HEK293 (cell line): Measurements from ENCODE around the gene CARD11.

ENCODE experiments used
- CTCF ChIA-PET: fragments of 350-600 bp; formaldehyde crosslinking; extraction: SDS; loops from one replicate; lab custom pipeline; 2021; ENCODE audit warnings: antibody characterized with exemption; lab: Yijun Ruan, JAX
- POLR2A ChIA-PET: fragments of 300-600 bp; formaldehyde crosslinking; extraction: SDS; loops from one replicate; lab custom pipeline; 2020; ENCODE audit warnings: antibody characterized with exemption, inconsistent platforms; lab: Yijun Ruan, JAX
- H3K27ac ChIP-seq: fragments of 200-500 bp; sonication (Bioruptor generic); 2 replicates; pipeline ENCODE4 v1.5.1; 2014; ENCODE audit warnings: low read depth, low read length, control low read depth, inconsistent platforms; ENCODE audit errors: extremely low read depth
- H3K36me3 ChIP-seq, 2 experiments: fragments of 200-500 bp in 1 of 2; sonication (Bioruptor generic) in 1 of 2; 1 replicate in 1 of 2; 2 replicates in 1 of 2; pipeline ENCODE4 v1.5.1; 2014 to 2017; ENCODE audit warnings: inconsistent platforms in 2 of 2, low read length in 2 of 2; ENCODE audit not compliant: control insufficient read depth in 2 of 2, insufficient read depth in 1 of 2
- H3K4me1 ChIP-seq: fragments of 200-500 bp; sonication (Bioruptor generic); 2 replicates; pipeline ENCODE4 v1.5.1; 2014; ENCODE audit warnings: mild to moderate bottlenecking, low read length, inconsistent platforms; ENCODE audit not compliant: control insufficient read depth, insufficient read depth
- H3K4me3 ChIP-seq: 2 replicates; pipeline ENCODE4 v1.5.1; 2011; ENCODE audit warnings: low read depth, mild to moderate bottlenecking, control low read depth, low read length, moderate library complexity
- H3K9me3 ChIP-seq: fragments of 200-500 bp; sonication (Bioruptor generic); 2 replicates; pipeline ENCODE4 v1.5.1; 2014; ENCODE audit warnings: low read depth, low read length, inconsistent platforms; ENCODE audit not compliant: control insufficient read depth, insufficient read depth
- GFI1B ChIP-seq: fragments of 450-650 bp; formaldehyde crosslinking; IDR thresholded peaks from 2 replicates; pipeline ENCODE4 v1.5.1; 2016; ENCODE audit warnings: missing biosample characterization, missing genetic modification characterization
- SCRT1 ChIP-seq: fragments of 450-650 bp; formaldehyde crosslinking; IDR thresholded peaks from 2 replicates; pipeline ENCODE4 v1.5.1; 2016; ENCODE audit warnings: missing biosample characterization, missing genetic modification characterization, borderline replicate concordance
- SETDB1 ChIP-seq: IDR thresholded peaks from one replicate; pipeline ENCODE4 v1.6.1; 2017; ENCODE audit warnings: mild to moderate bottlenecking, low read length, moderate library complexity, mixed read lengths; ENCODE audit not compliant: insufficient read length
- TCF7L2 ChIP-seq: IDR thresholded peaks from 2 replicates; pipeline ENCODE4 v1.6.1; 2011; ENCODE audit warnings: low read depth, mild to moderate bottlenecking, inconsistent platforms, low read length, moderate library complexity, borderline replicate concordance
- ZFP3 ChIP-seq: fragments of 450-650 bp; formaldehyde crosslinking; IDR thresholded peaks from 2 replicates; pipeline ENCODE4 v1.5.1; 2016; ENCODE audit warnings: low read depth, missing biosample characterization, missing genetic modification characterization
- ZFP37 ChIP-seq: fragments of 450-650 bp; formaldehyde crosslinking; IDR thresholded peaks from 2 replicates; pipeline ENCODE4 v1.5.1; 2016; ENCODE audit warnings: missing biosample characterization, missing genetic modification characterization
- ZNF138 ChIP-seq: fragments of 450-650 bp; formaldehyde crosslinking; IDR thresholded peaks from 2 replicates; pipeline ENCODE4 v1.5.1; 2016; ENCODE audit warnings: missing biosample characterization, missing genetic modification characterization, borderline replicate concordance
- ZNF23 ChIP-seq: fragments of 450-650 bp; formaldehyde crosslinking; IDR thresholded peaks from 2 replicates; pipeline ENCODE4 v1.5.1; 2016; ENCODE audit warnings: missing biosample characterization, missing genetic modification characterization, borderline replicate concordance
- ZNF48 ChIP-seq: fragments of 450-650 bp; formaldehyde crosslinking; IDR thresholded peaks from 2 replicates; pipeline ENCODE4 v1.5.1; 2016; ENCODE audit warnings: missing biosample characterization, missing genetic modification characterization
- ZNF514 ChIP-seq: fragments of 450-650 bp; formaldehyde crosslinking; IDR thresholded peaks from 2 replicates; pipeline ENCODE4 v1.5.1; 2016; ENCODE audit warnings: missing biosample characterization, missing genetic modification characterization
- ZNF561 ChIP-seq: fragments of 450-650 bp; IDR thresholded peaks from 2 replicates; pipeline ENCODE4 v1.5.1; 2018; ENCODE audit warnings: missing biosample characterization, missing genetic modification characterization, borderline replicate concordance
- ZNF623 ChIP-seq: fragments of 450-650 bp; formaldehyde crosslinking; IDR thresholded peaks from 2 replicates; pipeline ENCODE4 v1.5.1; 2016; ENCODE audit warnings: missing biosample characterization, missing genetic modification characterization
- ZNF777 ChIP-seq: fragments of 450-650 bp; formaldehyde crosslinking; IDR thresholded peaks from 2 replicates; pipeline ENCODE4 v1.5.1; 2017; ENCODE audit warnings: missing biosample characterization, missing genetic modification characterization, borderline replicate concordance
- ZNF830 ChIP-seq: fragments of 450-650 bp; IDR thresholded peaks from 2 replicates; pipeline ENCODE4 v1.5.0; 2018; ENCODE audit warnings: missing biosample characterization, missing genetic modification characterization, low read depth, mild to moderate bottlenecking, moderate library complexity
- ZNF837 ChIP-seq: fragments of 450-650 bp; formaldehyde crosslinking; IDR thresholded peaks from 2 replicates; pipeline ENCODE4 v1.5.1; 2016; ENCODE audit warnings: missing biosample characterization, missing genetic modification characterization
- TF ChIP-seq, protein P1 (sequence below): fragments of 450-650 bp; formaldehyde crosslinking; IDR thresholded peaks from 2 replicates; pipeline ENCODE4 v1.5.1; 2016; ENCODE audit warnings: missing biosample characterization, missing genetic modification characterization
- TF ChIP-seq, protein P2 (sequence below): fragments of 450-650 bp; formaldehyde crosslinking; IDR thresholded peaks from 2 replicates; pipeline ENCODE4; 2016; ENCODE audit warnings: missing biosample characterization, missing genetic modification characterization
- TF ChIP-seq, protein P3 (sequence below): fragments of 450-650 bp; formaldehyde crosslinking; conservative IDR thresholded peaks from 2 replicates; pipeline ENCODE4 v1.5.1; 2016; ENCODE audit warnings: low read depth, missing biosample characterization, missing genetic modification characterization
- TF ChIP-seq, protein P4 (sequence below): fragments of 450-650 bp; formaldehyde crosslinking; IDR thresholded peaks from 2 replicates; pipeline ENCODE4 v1.5.1; 2016; ENCODE audit warnings: missing biosample characterization, missing genetic modification characterization, borderline replicate concordance
- TF ChIP-seq, protein P5 (sequence below): sonication (generic); formaldehyde crosslinking; IDR thresholded peaks from 2 replicates; pipeline ENCODE4 v1.8.1; 2022; ENCODE audit warnings: mild to moderate bottlenecking, moderate library complexity, missing genetic modification reagents

Gene CARD11

DNA sequence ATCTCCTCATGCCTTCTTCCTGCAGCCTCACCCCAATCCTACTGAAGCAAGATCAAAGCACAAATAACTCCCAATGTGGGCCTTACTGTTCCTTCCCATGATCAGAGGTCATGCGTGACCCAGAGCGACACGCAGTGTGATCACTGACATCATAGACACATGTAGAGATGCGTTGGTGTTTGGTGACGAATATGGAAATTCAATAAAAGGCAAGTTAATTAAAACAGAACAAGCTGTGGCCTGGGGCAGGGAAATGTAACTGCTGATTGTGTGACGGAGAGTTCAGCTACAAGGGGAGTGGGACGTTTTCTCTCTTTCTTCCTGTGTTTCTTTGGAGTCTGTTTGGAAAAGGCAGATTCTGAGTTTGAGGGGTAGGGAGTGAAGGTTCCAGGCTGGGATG, 34.8 kb upstream of the CARD11 start (continued):
- TF ChIP-seq, protein P1, sequence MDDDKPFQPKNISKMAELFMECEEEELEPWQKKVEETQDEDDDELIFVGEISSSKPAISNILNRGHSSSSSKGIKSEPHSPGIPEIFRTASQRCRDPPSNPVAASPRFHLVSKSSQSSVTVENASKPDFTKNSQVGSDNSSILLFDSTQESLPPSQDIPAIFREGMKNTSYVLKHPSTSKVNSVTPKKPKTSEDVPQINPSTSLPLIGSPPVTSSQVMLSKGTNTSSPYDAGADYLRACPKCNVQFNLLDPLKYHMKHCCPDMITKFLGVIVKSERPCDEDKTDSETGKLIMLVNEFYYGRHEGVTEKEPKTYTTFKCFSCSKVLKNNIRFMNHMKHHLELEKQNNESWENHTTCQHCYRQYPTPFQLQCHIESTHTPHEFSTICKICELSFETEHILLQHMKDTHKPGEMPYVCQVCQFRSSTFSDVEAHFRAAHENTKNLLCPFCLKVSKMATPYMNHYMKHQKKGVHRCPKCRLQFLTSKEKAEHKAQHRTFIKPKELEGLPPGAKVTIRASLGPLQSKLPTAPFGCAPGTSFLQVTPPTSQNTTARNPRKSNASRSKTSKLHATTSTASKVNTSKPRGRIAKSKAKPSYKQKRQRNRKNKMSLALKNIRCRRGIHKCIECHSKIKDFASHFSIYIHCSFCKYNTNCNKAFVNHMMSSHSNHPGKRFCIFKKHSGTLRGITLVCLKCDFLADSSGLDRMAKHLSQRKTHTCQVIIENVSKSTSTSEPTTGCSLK (tag by site-specific recombination): no peak
- TF ChIP-seq TCF7L2: no peak
- no peak for TF ChIP-seq ZNF837 (tag by site-specific recombination)
- TF ChIP-seq ZNF23 (tag by site-specific recombination): no peak
- TF ChIP-seq ZNF830 (tag by site-specific recombination): no peak
- no peak for TF ChIP-seq GFI1B (tag by site-specific recombination)
- no peak for TF ChIP-seq ZNF514 (tag by site-specific recombination)

DNA sequence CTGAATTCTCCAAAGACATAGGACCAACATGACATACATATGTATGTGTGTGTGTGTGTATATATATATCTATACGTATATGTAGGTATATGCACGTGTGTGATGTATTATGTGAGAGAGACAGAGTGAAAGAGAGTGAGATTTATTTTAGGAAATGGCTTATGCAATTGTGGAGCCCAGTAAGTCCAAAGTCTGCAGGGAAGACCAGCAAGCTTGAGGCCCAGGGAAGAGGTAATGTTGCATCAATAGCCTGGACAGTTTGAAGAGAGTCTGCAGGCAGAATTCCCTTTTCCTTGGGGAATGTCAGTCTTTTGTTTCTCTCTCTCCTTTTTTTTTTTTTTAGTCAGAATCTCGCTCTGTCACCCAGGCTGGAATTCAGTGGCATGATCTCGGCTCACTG, 33.0 kb upstream of the CARD11 start:
- ChIA-PET CTCF (interaction anchor here (0.6 to 1.7 kb wide), 2 partner anchors 11 to 69 kb away, joined by 3 to 6 read pairs; no protein-coding TSS in a partner anchor), POLR2A (no interaction called here)

More for the DNA sequence above, 33.0 kb upstream of the CARD11 start:
- no peak overlapping the region for H3K27ac ChIP-seq
- TF ChIP-seq ZNF138 (tag by site-specific recombination) (no peak), SETDB1 (no peak), ZNF48 (tag by site-specific recombination) (no peak), SCRT1 (no peak), ZNF623 (no peak), ZFP3 (no peak), ZNF561 (tag by site-specific recombination) (no peak), ZFP37 (tag by site-specific recombination) (no peak), ZNF777 (tag by site-specific recombination) (no peak)
- TF ChIP-seq, protein P2, sequence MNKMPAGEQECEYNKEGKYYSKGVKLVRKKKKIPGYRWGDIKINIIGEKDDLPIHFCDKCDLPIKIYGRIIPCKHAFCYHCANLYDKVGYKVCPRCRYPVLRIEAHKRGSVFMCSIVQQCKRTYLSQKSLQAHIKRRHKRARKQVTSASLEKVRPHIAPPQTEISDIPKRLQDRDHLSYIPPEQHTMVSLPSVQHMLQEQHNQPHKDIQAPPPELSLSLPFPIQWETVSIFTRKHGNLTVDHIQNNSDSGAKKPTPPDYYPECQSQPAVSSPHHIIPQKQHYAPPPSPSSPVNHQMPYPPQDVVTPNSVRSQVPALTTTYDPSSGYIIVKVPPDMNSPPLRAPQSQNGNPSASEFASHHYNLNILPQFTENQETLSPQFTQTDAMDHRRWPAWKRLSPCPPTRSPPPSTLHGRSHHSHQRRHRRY (tag by site-specific recombination): no peak
- TF ChIP-seq, protein P3, sequence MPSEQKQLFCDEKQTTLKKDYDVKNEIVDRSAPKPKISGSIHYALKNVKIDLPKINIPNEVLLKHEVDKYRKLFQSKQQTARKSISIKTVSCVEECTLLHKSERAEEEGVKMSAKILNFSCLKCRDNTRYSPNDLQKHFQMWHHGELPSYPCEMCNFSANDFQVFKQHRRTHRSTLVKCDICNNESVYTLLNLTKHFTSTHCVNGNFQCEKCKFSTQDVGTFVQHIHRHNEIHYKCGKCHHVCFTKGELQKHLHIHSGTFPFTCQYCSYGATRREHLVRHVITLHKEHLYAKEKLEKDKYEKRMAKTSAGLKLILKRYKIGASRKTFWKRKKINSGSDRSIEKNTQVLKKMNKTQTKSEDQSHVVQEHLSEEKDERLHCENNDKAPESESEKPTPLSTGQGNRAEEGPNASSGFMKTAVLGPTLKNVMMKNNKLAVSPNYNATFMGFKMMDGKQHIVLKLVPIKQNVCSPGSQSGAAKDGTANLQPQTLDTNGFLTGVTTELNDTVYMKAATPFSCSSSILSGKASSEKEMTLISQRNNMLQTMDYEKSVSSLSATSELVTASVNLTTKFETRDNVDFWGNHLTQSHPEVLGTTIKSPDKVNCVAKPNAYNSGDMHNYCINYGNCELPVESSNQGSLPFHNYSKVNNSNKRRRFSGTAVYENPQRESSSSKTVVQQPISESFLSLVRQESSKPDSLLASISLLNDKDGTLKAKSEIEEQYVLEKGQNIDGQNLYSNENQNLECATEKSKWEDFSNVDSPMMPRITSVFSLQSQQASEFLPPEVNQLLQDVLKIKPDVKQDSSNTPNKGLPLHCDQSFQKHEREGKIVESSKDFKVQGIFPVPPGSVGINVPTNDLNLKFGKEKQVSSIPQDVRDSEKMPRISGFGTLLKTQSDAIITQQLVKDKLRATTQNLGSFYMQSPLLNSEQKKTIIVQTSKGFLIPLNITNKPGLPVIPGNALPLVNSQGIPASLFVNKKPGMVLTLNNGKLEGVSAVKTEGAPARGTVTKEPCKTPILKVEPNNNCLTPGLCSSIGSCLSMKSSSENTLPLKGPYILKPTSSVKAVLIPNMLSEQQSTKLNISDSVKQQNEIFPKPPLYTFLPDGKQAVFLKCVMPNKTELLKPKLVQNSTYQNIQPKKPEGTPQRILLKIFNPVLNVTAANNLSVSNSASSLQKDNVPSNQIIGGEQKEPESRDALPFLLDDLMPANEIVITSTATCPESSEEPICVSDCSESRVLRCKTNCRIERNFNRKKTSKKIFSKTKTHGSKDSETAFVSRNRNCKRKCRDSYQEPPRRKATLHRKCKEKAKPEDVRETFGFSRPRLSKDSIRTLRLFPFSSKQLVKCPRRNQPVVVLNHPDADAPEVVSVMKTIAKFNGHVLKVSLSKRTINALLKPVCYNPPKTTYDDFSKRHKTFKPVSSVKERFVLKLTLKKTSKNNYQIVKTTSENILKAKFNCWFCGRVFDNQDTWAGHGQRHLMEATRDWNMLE (tag by site-specific recombination): no peak
- TF ChIP-seq, protein P4, sequence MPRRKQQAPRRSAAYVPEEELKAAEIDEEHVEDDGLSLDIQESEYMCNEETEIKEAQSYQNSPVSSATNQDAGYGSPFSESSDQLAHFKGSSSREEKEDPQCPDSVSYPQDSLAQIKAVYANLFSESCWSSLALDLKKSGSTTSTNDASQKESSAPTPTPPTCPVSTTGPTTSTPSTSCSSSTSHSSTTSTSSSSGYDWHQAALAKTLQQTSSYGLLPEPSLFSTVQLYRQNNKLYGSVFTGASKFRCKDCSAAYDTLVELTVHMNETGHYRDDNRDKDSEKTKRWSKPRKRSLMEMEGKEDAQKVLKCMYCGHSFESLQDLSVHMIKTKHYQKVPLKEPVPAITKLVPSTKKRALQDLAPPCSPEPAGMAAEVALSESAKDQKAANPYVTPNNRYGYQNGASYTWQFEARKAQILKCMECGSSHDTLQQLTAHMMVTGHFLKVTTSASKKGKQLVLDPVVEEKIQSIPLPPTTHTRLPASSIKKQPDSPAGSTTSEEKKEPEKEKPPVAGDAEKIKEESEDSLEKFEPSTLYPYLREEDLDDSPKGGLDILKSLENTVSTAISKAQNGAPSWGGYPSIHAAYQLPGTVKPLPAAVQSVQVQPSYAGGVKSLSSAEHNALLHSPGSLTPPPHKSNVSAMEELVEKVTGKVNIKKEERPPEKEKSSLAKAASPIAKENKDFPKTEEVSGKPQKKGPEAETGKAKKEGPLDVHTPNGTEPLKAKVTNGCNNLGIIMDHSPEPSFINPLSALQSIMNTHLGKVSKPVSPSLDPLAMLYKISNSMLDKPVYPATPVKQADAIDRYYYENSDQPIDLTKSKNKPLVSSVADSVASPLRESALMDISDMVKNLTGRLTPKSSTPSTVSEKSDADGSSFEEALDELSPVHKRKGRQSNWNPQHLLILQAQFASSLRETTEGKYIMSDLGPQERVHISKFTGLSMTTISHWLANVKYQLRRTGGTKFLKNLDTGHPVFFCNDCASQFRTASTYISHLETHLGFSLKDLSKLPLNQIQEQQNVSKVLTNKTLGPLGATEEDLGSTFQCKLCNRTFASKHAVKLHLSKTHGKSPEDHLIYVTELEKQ (tag by site-specific recombination): no peak
- TF ChIP-seq, protein P5, sequence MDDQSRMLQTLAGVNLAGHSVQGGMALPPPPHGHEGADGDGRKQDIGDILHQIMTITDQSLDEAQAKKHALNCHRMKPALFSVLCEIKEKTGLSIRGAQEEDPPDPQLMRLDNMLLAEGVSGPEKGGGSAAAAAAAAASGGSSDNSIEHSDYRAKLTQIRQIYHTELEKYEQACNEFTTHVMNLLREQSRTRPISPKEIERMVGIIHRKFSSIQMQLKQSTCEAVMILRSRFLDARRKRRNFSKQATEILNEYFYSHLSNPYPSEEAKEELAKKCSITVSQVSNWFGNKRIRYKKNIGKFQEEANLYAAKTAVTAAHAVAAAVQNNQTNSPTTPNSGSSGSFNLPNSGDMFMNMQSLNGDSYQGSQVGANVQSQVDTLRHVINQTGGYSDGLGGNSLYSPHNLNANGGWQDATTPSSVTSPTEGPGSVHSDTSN (CRISPR knock-in tag): no peak
- no peaks in the 10 kb centered on the region for H3K9me3 ChIP-seq
- H3K36me3 ChIP-seq: no peaks in the 10 kb centered on the region
- no peak overlapping the region for H3K4me3 ChIP-seq
- no peaks in the 10 kb centered on the region for H3K4me1 ChIP-seq
